GM23338 (cell line): ENCODE results near the gene FNDC3B.

Experiments
- CREB1 ChIP-seq: fragments of 250-450 bp; sonication (Bioruptor Pico); IDR thresholded peaks from 2 replicates; pipeline ENCODE4 v1.5.0; 2020; ENCODE audit warnings: low read depth, mild to moderate bottlenecking, moderate library complexity
- EZH2 ChIP-seq: fragments of 200-600 bp; sonication (generic); IDR thresholded peaks from one replicate; pipeline ENCODE4 v1.8.0; 2017; ENCODE audit warnings: antibody characterized with exemption, mild to moderate bottlenecking, low read depth; ENCODE audit not compliant: unreplicated experiment
- POLR2AphosphoS5 ChIP-seq: IDR thresholded peaks from 2 replicates; pipeline ENCODE4 v1.6.1; 2016; ENCODE audit warnings: antibody characterized with exemption, low read depth
- TF ChIP-seq, protein P1 (sequence below), 2 experiments: fragments of 200-600 bp in 1 of 2; sonication (generic) in 1 of 2; conservative IDR thresholded peaks; 2 replicates each; pipeline versions ENCODE4 v1.5.1 to v1.6.1; 2016 to 2017; ENCODE audit warnings: antibody characterized with exemption in 2 of 2, low read depth in 2 of 2, mild to moderate bottlenecking in 2 of 2, moderate library complexity in 1 of 2

DNA sequence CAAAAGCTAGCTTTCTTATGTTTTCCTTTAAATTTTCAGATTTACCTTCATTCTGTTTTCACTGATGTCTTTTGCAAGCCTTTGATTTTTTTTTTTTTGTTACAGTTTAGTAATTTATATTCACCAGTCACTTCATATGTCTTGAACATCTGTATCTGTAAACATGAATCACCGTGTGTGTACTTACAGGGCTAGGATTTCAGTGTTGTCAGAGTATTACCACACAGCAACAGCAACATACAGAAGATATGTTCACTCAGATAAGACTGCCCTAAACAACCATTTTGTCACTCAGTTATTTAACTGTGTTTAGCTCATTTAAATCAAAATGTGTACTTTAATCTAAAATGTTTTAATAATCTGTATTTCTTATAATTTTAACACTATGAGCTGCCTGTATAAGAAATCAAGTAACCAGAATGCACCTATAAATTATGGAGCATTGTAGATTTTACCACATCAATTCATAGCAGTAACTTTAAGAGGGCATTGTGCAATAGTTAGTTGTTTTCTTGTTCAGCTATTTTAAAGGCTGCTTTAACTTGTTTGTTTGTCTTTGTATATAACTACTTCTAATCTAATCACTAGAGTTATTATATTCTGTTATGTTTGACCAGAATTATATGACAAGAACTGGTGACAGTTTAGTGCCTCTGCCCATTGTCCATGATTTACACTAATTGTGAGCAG is 358.5 kb downstream of the FNDC3B start:
- TF ChIP-seq, protein P1, sequence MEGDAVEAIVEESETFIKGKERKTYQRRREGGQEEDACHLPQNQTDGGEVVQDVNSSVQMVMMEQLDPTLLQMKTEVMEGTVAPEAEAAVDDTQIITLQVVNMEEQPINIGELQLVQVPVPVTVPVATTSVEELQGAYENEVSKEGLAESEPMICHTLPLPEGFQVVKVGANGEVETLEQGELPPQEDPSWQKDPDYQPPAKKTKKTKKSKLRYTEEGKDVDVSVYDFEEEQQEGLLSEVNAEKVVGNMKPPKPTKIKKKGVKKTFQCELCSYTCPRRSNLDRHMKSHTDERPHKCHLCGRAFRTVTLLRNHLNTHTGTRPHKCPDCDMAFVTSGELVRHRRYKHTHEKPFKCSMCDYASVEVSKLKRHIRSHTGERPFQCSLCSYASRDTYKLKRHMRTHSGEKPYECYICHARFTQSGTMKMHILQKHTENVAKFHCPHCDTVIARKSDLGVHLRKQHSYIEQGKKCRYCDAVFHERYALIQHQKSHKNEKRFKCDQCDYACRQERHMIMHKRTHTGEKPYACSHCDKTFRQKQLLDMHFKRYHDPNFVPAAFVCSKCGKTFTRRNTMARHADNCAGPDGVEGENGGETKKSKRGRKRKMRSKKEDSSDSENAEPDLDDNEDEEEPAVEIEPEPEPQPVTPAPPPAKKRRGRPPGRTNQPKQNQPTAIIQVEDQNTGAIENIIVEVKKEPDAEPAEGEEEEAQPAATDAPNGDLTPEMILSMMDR (conservative IDR thresholded peaks at IDR 0.05; ENCODE audit: low read depth in 2 of 2), result no peak
- TF ChIP-seq EZH2 (no peak), POLR2AphosphoS5 (no peak), CREB1 (no peak)
